Measurements from ENCODE around the gene PRSS21.

PRSS21 gene

DNA sequence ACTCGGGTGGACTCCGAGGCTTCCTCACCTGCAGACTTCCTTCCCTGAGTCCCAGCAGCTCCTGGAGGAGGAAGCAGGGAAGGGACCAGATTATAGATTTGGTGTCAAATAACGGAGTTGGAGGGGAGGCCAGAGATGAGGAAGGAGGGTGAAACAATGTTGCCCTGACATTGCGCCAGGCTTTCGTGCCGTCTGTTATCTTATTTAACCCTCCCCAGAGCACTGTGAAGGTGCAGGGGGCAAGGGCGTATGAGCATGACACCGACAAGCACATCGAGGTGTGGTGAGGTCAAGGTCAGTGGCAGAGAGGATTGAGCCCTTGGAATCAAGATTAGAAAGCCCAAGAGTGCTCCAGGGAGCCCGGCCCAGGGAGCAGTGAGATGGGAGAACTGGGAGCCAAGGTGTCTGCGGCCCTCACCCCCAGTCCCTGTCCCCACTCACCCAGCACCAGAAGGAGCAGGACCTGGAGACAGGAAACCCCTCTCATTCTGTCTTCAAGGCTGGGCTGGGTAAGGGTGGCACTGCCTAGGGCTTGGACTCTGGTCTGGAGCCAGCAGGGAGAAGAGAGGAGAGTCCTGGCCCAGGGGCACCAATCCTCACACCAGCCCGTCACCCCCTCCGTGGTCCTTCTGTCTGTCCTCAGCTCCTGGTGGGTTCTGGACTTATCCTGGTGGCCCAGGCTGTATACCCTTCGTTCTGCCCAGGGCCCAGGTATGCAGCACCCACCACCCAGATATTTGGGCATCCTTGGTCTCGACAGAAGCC lies 30.8 kb upstream of the PRSS21 start:
- Mint-ChIP-seq H3K36me3 (ENCODE audit: low read depth) (peaks cover 7% of the 10 kb centered on the region), H3K4me1 (ENCODE audit: low read depth) (peaks cover 55% of the 10 kb centered on the region), H3K4me3 (peak overlapping the region; percentile 83), H3K9me3 (no peaks in the 10 kb centered on the region), H3K27me3 (peaks cover 58% of the 10 kb centered on the region), H3K27ac (peak overlapping the region; percentile 78)
- intact Hi-C loops (cut with micrococcal nuclease) = no loop called here

DNA sequence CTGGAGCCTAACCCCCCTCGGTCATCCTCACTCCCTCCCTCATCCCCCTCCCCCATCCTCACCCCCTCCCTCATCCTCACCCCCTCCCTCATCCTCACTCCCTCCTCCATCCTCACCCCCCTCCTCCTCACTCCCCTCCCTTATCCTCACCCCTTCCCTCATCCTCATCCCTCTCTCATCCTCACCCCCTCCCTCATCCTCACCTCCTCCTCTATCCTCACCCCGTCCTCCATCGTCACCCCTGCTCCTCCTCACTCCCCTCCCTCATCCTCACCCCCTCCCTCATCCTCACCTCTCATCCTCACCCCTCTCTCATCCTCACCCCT lies 30.2 kb upstream of the PRSS21 start:
- Mint-ChIP-seq H3K9me3 (no peaks in the 10 kb centered on the region), H3K4me1 (ENCODE audit: low read depth) (peaks cover 60% of the 10 kb centered on the region), H3K27me3 (peaks cover 57% of the 10 kb centered on the region), H3K4me3 (peak overlapping the region; percentile 83), H3K27ac (peak overlapping the region; percentile 78), H3K36me3 (ENCODE audit: low read depth) (peaks cover 10% of the 10 kb centered on the region)
- intact Hi-C loops (cut with micrococcal nuclease) = no loop called here

DNA sequence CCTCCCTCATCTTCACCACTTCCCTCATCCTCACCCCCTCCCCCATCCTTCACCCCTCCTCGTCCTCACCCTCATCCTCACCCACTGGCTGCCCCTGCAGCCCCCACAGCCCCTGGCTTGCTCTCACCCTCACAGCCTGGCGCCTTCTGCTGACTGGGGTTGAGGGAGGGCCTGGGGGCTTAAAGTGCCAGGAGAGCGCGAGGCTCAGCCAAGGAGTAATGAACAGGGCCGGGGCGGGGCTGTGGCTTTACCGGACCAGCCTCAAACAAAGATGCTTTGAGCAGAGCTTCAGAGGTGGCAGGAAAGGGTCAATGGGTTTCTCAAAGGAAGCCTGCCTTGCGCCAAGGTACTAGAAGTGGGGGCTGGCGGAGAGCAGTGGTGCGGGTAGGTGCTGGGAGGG lies 29.6 kb upstream of the PRSS21 start, which contains the start of gene PRSS33:
TSS of gene PRSS33 (minus strand) at position 155 of the 400 bp plus-strand sequence. CDS start 1,013 bp downstream, outside the sequence.
- intact Hi-C loops (cut with micrococcal nuclease) = no loop called here
- Mint-ChIP-seq H3K27ac (peak within 1 kb of the TSS; percentile 78), H3K4me1 (ENCODE audit: low read depth) (peaks cover 66% of the 10 kb centered on the region)

DNA sequence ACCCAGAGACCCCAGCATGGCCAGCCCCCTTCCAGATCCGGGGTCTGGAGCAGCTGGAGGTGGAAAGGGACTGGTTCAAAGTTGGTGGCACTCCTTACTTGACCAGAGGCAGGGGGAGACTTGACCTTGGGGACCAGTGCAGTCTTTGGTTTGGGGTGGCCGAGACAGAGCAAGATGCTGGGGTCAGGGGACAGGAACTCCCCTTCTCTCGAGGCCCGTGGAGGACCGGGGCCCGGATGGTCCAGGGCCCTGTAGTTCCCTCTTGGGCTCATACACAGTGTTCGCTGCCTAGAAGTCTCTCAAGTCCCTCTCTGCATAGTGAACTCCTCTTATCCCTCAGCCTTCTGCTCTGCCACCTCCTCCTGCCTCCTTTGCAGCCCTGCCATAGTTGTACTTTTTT lies 29.1 kb upstream of the PRSS21 start:
- Mint-ChIP-seq H3K36me3 (ENCODE audit: low read depth) (peaks cover 10% of the 10 kb centered on the region), H3K27me3 (peaks cover 57% of the 10 kb centered on the region), H3K27ac (peak overlapping the region; percentile 9), H3K4me3 (peak overlapping the region; percentile 37), H3K4me1 (ENCODE audit: low read depth) (peaks cover 68% of the 10 kb centered on the region), H3K9me3 (no peaks in the 10 kb centered on the region)
- intact Hi-C loops (cut with micrococcal nuclease) = no loop called here

More for the DNA sequence above, 29.6 kb upstream of the PRSS21 start, which contains the start of gene PRSS33:
- H3K36me3 Mint-ChIP-seq (ENCODE audit: low read depth) = peaks cover 10% of the 10 kb centered on the region
- peaks cover 57% of the 10 kb centered on the region for H3K27me3 Mint-ChIP-seq
- no peaks in the 10 kb centered on the region for H3K9me3 Mint-ChIP-seq
- H3K4me3 Mint-ChIP-seq = peak within 1 kb of the TSS; percentile 83

DNA sequence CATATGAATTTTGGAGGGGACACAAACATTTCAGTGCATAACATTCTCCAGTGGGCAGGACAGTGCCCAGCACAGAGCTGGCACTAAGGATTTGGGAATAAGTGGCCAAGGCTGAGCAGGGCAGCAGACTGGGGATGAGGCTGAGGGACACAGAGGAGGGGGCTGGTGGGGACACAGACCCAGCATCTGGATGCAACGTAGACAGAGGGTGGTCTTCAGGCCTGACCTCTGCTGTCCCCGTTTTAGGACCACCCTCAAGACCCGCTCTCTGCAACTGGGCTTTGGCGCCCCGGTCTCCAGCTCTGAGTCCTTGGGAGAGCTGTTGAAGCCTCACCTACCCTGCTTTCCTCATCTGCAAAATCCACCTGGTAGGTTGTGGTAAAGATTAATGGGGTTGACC lies 26.4 kb upstream of the PRSS21 start:
- H3K4me1 Mint-ChIP-seq (ENCODE audit: low read depth) = peaks cover 79% of the 10 kb centered on the region
- H3K36me3 Mint-ChIP-seq (ENCODE audit: low read depth) = peaks cover 6% of the 10 kb centered on the region
- intact Hi-C loops (cut with micrococcal nuclease) = no loop called here
- H3K27ac Mint-ChIP-seq = peak overlapping the region; percentile 93
- no peaks in the 10 kb centered on the region for H3K9me3 Mint-ChIP-seq
- H3K27me3 Mint-ChIP-seq = peaks cover 41% of the 10 kb centered on the region
- no peak overlapping the region for H3K4me3 Mint-ChIP-seq

DNA sequence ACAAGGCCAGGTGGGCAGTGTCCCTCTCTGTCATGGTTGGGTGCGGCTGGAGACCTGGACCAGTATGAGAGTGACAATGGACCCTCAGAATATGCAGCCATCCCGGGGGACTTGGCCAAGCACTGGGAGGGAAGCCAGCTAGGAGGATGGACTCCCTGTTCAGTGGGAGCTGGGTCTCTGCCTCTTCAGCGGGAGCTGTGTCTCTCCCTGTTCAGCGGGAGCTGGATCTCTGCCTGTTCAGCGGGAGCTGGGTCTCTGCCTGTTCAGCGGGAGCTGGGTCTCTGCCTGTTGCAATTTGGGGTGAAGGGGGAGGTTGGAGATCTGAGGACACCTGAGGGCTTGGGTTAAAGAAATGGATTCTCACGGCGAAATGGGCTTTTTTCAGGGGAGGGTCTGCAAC lies 25.9 kb upstream of the PRSS21 start:
- peaks cover 79% of the 10 kb centered on the region for H3K4me1 Mint-ChIP-seq (ENCODE audit: low read depth)
- intact Hi-C loops (cut with micrococcal nuclease) = no loop called here
- peaks cover 36% of the 10 kb centered on the region for H3K27me3 Mint-ChIP-seq
- no peak overlapping the region for H3K4me3 Mint-ChIP-seq
- peak overlapping the region; percentile 93 for H3K27ac Mint-ChIP-seq
- H3K36me3 Mint-ChIP-seq (ENCODE audit: low read depth) = peaks cover 6% of the 10 kb centered on the region
- H3K9me3 Mint-ChIP-seq = no peaks in the 10 kb centered on the region

DNA sequence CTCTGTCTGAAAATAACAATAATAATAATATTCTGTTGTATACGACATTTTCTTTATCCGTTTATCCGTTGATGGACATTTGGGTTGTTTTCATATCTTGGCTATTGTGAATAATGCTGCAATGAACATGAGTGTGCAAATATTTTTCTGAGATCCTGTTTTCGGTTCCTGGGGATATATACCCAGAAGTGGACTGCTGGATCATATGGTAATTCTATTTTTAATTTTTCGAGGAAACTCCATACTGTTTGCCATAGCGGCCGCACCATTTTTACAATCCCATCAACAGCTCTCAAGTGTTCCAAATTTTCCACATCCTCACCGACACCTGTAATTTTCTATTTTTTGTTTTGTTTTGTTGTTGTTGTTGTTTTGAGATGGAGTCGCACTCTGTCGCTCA lies 24.1 kb upstream of the PRSS21 start:
- H3K9me3 Mint-ChIP-seq = no peaks in the 10 kb centered on the region
- peaks cover 23% of the 10 kb centered on the region for H3K27me3 Mint-ChIP-seq
- peak overlapping the region; percentile 93 for H3K27ac Mint-ChIP-seq
- H3K4me3 Mint-ChIP-seq = peak overlapping the region; percentile 52
- intact Hi-C loops (cut with micrococcal nuclease) = no loop called here
- H3K36me3 Mint-ChIP-seq (ENCODE audit: low read depth) = peaks cover 6% of the 10 kb centered on the region
- peaks cover 77% of the 10 kb centered on the region for H3K4me1 Mint-ChIP-seq (ENCODE audit: low read depth)

DNA sequence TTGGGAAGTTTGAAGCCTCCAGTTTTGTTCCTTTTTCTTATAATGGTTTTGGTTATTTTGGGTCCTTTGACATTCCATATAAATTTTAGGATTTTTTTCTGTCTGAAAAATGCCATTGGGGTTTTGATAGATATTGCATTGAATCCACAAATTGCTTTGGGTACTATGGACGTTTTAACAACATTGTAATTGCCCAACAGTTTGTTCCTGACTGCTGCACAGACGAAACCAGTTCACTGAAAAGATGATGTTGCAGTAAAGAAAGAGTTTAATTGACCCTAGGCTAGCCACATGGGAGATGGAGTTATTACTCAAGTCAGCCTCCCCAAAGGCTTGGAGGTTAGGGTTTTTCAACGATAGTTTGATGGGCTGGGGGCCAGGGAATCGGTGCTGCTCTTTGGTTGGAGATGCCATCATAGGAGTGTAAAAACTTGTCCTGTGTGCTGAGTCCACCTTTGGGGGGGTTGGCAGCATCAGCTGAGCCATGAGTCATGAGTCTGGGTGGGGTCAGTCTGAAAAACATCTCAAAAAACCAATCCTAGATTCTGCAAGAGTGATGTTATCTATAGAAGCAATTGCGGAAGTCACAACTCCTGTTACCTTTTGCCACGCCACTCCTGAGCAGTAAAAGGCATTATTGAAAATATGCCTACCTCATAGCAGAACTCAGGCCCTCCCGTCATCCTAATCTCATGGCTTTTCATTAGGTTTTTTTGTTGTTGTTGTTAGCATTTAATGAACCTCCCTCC lies 21.5 kb upstream of the PRSS21 start:
- Mint-ChIP-seq H3K27ac (peak overlapping the region; percentile 93), H3K36me3 (ENCODE audit: low read depth) (peaks cover 6% of the 10 kb centered on the region), H3K4me1 (ENCODE audit: low read depth) (peaks cover 74% of the 10 kb centered on the region), H3K4me3 (no peak overlapping the region), H3K27me3 (peaks cover 2% of the 10 kb centered on the region), H3K9me3 (no peaks in the 10 kb centered on the region)
- intact Hi-C loops (cut with micrococcal nuclease) = no loop called here

DNA sequence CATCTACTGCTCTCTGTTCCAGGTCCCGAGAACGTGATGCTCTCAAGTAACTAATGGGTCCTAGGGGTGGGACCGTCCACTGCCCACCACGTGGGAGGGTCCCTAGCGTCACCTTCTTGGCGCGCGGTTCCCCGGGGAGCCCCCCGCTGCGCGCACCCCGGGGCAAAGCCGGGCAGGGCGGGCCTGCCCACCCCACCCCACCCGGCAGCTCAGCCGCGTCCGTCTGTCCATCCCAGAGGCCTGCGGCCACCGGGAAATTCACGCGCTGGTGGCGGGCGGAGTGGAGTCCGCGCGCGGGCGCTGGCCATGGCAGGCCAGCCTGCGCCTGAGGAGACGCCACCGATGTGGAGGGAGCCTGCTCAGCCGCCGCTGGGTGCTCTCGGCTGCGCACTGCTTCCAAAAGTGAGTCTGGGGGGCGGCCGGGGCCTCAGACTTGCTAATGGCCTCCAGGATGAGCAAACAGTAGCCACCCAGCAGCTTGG lies 18.3 kb upstream of the PRSS21 start:
- Mint-ChIP-seq H3K4me1 (ENCODE audit: low read depth) (peaks cover 52% of the 10 kb centered on the region), H3K36me3 (ENCODE audit: low read depth) (no peaks in the 10 kb centered on the region), H3K27ac (no peak overlapping the region), H3K4me3 (no peak overlapping the region), H3K27me3 (peaks cover 4% of the 10 kb centered on the region), H3K9me3 (peaks cover 7% of the 10 kb centered on the region)
- intact Hi-C loops (cut with micrococcal nuclease) = no loop called here

DNA sequence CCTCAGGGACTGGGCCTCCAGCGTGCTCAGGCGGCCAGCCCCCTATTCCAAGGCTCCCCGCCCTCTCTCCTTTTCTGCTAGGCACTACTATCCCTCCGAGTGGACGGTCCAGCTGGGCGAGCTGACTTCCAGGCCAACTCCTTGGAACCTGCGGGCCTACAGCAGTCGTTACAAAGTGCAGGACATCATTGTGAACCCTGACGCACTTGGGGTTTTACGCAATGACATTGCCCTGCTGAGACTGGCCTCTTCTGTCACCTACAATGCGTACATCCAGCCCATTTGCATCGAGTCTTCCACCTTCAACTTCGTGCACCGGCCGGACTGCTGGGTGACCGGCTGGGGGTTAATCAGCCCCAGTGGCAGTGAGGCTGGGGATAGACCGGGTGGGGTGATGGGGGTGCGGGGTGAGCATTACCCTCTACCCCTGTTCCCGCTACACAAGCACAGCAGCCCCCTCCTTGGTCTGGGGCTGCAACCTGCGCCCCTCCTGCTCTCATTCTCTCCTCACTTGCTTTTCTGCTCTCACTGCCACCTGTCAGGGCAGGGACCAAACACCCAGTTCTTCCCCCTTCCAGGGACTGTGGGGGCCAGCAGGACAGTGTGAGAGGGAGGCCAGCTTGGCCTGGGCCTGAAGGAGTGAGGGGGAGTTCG lies 17.7 kb upstream of the PRSS21 start:
- H3K4me3 Mint-ChIP-seq = no peak overlapping the region
- H3K27me3 Mint-ChIP-seq = peaks cover 7% of the 10 kb centered on the region
- H3K4me1 Mint-ChIP-seq (ENCODE audit: low read depth) = peaks cover 46% of the 10 kb centered on the region
- no peaks in the 10 kb centered on the region for H3K36me3 Mint-ChIP-seq (ENCODE audit: low read depth)
- intact Hi-C loops (cut with micrococcal nuclease) = no loop called here
- no peak overlapping the region for H3K27ac Mint-ChIP-seq
- H3K9me3 Mint-ChIP-seq = peaks cover 13% of the 10 kb centered on the region

DNA sequence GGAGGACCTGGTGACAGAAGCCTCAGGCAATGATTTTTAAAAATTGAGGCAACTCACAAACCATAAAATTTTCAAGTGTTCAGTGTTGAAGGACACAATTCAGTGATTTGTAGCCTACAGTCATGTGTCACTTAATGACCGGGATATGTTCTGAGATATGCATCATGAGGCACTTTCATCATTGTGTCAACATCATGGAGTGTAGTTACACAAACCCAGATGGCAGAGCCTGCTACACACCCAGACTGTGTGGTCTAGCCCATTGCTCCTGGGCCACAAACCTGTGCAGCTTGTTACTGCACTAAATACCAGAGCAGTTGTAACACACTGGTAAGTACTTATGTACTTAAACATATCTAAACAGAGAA lies 17.2 kb upstream of the PRSS21 start:
- Mint-ChIP-seq H3K9me3 (peaks cover 17% of the 10 kb centered on the region), H3K36me3 (ENCODE audit: low read depth) (no peaks in the 10 kb centered on the region), H3K4me3 (no peak overlapping the region), H3K27me3 (peaks cover 7% of the 10 kb centered on the region), H3K27ac (no peak overlapping the region), H3K4me1 (ENCODE audit: low read depth) (peaks cover 41% of the 10 kb centered on the region)
- intact Hi-C loops (cut with micrococcal nuclease) = no loop called here

DNA sequence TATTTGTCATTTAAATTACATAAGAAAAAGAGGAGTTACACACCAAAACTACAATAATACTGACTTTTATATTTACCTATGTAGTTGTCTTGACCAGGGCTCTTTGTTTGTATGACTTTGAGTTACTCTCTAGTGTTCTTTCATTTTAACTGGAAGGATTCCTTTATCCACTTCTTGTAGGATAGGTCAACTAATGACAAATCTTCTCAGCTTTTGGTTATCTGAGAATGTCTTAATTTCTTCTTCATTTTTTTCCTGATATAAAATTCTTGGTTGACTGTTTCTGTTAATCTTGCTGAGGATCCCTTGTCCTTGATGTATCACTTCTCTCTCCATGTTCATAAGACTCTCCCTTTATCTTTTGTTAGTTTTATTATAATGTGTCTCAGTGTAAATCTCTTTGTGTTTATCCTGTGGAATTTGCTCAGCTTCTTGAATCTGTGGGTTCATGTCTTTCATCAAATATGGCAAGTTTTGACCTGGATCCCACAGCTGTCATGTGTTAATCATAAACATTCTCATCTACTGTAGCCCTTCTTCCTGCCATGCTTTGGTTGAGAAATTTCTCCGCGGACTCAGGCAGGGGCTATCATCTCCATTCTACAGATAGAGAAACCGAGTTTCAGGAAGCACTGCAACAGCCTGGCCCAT lies 13.4 kb upstream of the PRSS21 start:
- Mint-ChIP-seq H3K9me3 (peaks cover 17% of the 10 kb centered on the region), H3K4me1 (ENCODE audit: low read depth) (peaks cover 17% of the 10 kb centered on the region), H3K36me3 (ENCODE audit: low read depth) (no peaks in the 10 kb centered on the region), H3K27me3 (peaks cover 30% of the 10 kb centered on the region), H3K27ac (no peak overlapping the region), H3K4me3 (no peak overlapping the region)
- intact Hi-C loops (cut with micrococcal nuclease) = no loop called here

DNA sequence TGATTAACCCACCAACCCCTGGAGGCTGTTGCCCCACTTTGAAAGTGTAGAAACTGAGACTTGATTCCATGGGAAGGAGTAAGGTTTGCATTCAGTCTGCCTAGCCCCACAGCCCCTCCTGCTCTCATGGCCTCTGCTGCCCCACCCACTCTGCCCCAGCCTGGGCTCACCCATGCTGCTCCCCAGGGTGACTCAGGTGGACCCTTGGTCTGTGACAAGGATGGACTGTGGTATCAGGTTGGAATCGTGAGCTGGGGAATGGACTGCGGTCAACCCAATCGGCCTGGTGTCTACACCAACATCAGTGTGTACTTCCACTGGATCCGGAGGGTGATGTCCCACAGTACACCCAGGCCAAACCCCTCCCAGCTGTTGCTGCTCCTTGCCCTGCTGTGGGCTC lies 12.3 kb upstream of the PRSS21 start:
- H3K36me3 Mint-ChIP-seq (ENCODE audit: low read depth) = no peaks in the 10 kb centered on the region

More for the DNA sequence above, 12.3 kb upstream of the PRSS21 start:
- intact Hi-C loops (cut with micrococcal nuclease) = no loop called here
- Mint-ChIP-seq H3K4me1 (ENCODE audit: low read depth) (peaks cover 10% of the 10 kb centered on the region), H3K4me3 (no peak overlapping the region), H3K9me3 (peaks cover 17% of the 10 kb centered on the region), H3K27ac (no peak overlapping the region), H3K27me3 (peaks cover 39% of the 10 kb centered on the region)

Measured in dendritic cell treated with granulocyte-macrophage colony-stimulating factor and Interleukin-4, amounts not matched to agents 40 ng/mL and 50 ng/mL, for 4 days (primary cell).